DND-41 (cell line): ENCODE results near the gene LRRC57.

Source experiments
- ATAC-seq: fragments of 200-7000 bp; cut with Tn5 transposase; 3 replicates; pipeline ENCODE4 v1.9.1; 2021; ENCODE audit warnings: low read depth; ENCODE audit not compliant: insufficient read depth
- DNase-seq: peaks from one replicate; pipeline ENCODE4 v3.0.0-alpha.2; 2020
- H2AFZ ChIP-seq: 2 replicates; pipeline ENCODE4 v1.6.0; 2012; ENCODE audit warnings: low read depth, low read length
- H3K27ac ChIP-seq: 2 replicates; pipeline ENCODE4 v1.5.1; 2012; ENCODE audit warnings: low read length, inconsistent platforms
- H3K27me3 ChIP-seq: fragments of 200-600 bp; sonication (generic); 2 replicates; pipeline ENCODE4 v1.6.0; 2012; ENCODE audit warnings: low read length, mild to moderate bottlenecking, inconsistent platforms; ENCODE audit not compliant: insufficient read depth, poor library complexity
- H3K36me3 ChIP-seq: 2 replicates; pipeline ENCODE4 v1.5.1; 2012; ENCODE audit warnings: low read length, inconsistent platforms; ENCODE audit not compliant: insufficient read depth
- H3K4me1 ChIP-seq: 2 replicates; pipeline ENCODE4 v1.5.1; 2012; ENCODE audit warnings: mild to moderate bottlenecking, low read length; ENCODE audit not compliant: insufficient read depth
- H3K4me2 ChIP-seq: 2 replicates; pipeline ENCODE4 v1.6.0; 2012; ENCODE audit warnings: mild to moderate bottlenecking, moderate library complexity, low read length, inconsistent platforms; ENCODE audit not compliant: insufficient read depth
- H3K4me3 ChIP-seq, 2 experiments: fragments of 200-600 bp in 1 of 2; shearing (Covaris generic) in 1 of 2; 2 replicates each; pipeline ENCODE4 v1.5.1; 2012 to 2016; ENCODE audit warnings: inconsistent platforms in 2 of 2, low read length in 2 of 2, mild to moderate bottlenecking in 2 of 2, low read depth in 1 of 2, moderate library complexity in 1 of 2
- H3K79me2 ChIP-seq: 2 replicates; pipeline ENCODE4 v1.6.0; 2012; ENCODE audit warnings: low read length, inconsistent platforms; ENCODE audit not compliant: insufficient read depth
- H3K9ac ChIP-seq: 2 replicates; pipeline ENCODE4 v1.6.0; 2012; ENCODE audit warnings: low read depth, mild to moderate bottlenecking, inconsistent platforms, low read length, moderate library complexity
- H3K9me3 ChIP-seq: 2 replicates; pipeline ENCODE4 v1.5.1; 2012; ENCODE audit warnings: low read length, moderate library complexity, mild to moderate bottlenecking, inconsistent platforms; ENCODE audit not compliant: insufficient read depth, severe bottlenecking
- H4K20me1 ChIP-seq: 2 replicates; pipeline ENCODE4 v1.6.0; 2012; ENCODE audit warnings: low read length; ENCODE audit not compliant: insufficient read depth
- CTCF ChIP-seq: IDR thresholded peaks from 2 replicates; pipeline ENCODE4 v1.5.1; 2012; ENCODE audit warnings: borderline replicate concordance, low read length, moderate library complexity, mild to moderate bottlenecking; ENCODE audit not compliant: poor library complexity, severe bottlenecking; ENCODE audit errors: extremely low read depth
- EZH2 ChIP-seq: IDR thresholded peaks from 3 replicates; pipeline ENCODE4 v1.6.1; 2012; ENCODE audit warnings: borderline replicate concordance, low read depth, mild to moderate bottlenecking, moderate library complexity, low read length, inconsistent platforms; ENCODE audit not compliant: severe bottlenecking

The LRRC57 gene

GRCh38 chr15:42549741-42550392, 1.3 kb upstream of the LRRC57 start:
- Histone ChIP-seq H3K27me3 (no peaks in the 10 kb centered on the region), H3K4me2 (peak overlapping the region; percentile 89), H4K20me1 (peaks cover 4% of the 10 kb centered on the region; the same call in 1 of the 2 replicates), H3K27ac (no peak overlapping the region; the same call in 1 of the 2 replicates), H3K9ac (peak overlapping the region; percentile 86), H3K4me1 (peaks cover 49% of the 10 kb centered on the region), H3K4me3 (peak overlapping the region; percentile 88 to 99; a peak in 3 of 4 replicates), H3K79me2 (peaks cover 79% of the 10 kb centered on the region), H3K36me3 (peaks cover 15% of the 10 kb centered on the region), H3K9me3 (no peaks in the 10 kb centered on the region), H2AFZ (no peak overlapping the region)
- ATAC-seq, result no peak
- TF ChIP-seq CTCF (no peak), EZH2 (no peak)
- no peak for DNase-seq

- Histone ChIP-seq H3K4me1 (peaks cover 49% of the 10 kb centered on the region), H3K79me2 (peaks cover 71% of the 10 kb centered on the region), H3K9ac (peak overlapping the region; percentile 86), H3K36me3 (peaks cover 21% of the 10 kb centered on the region), H3K27ac (peak overlapping the region; percentile 97), H3K9me3 (no peaks in the 10 kb centered on the region), H4K20me1 (peaks cover 4% of the 10 kb centered on the region; the same call in 1 of the 2 replicates), H3K4me3 (peak overlapping the region; percentile 88 to 99), H2AFZ (peak overlapping the region; percentile 99), H3K27me3 (no peaks in the 10 kb centered on the region), H3K4me2 (peak overlapping the region; percentile 89)
- DNase-seq, result no peak
- ATAC-seq, result peak; percentile 80
- no peak for TF ChIP-seq CTCF
- TF ChIP-seq EZH2, result no peak
Measured at GRCh38 chr15:42549032-42549491, 469 bp upstream of the LRRC57 start.

GRCh38 chr15:42547918-42548248, 710 bp downstream of the LRRC57 start:
- ATAC-seq, result peak; percentile 5; the same call in 2 of the 3 replicates
- peak overlapping the region; percentile 97 for H3K27ac ChIP-seq
- no peak for DNase-seq
- peaks cover 59% of the 10 kb centered on the region for H3K79me2 ChIP-seq
- peaks cover 31% of the 10 kb centered on the region for H3K36me3 ChIP-seq
- peaks cover 44% of the 10 kb centered on the region for H3K4me1 ChIP-seq
- TF ChIP-seq CTCF (no peak), EZH2 (no peak)
- peak overlapping the region; percentile 86 for H3K9ac ChIP-seq
- no peaks in the 10 kb centered on the region for H3K9me3 ChIP-seq
- peaks cover 4% of the 10 kb centered on the region; the same call in 1 of the 2 replicates for H4K20me1 ChIP-seq
- peak overlapping the region; percentile 88 to 99 for H3K4me3 ChIP-seq
- peak overlapping the region; percentile 99 for H2AFZ ChIP-seq
- H3K4me2 ChIP-seq, result peak overlapping the region; percentile 89
- H3K27me3 ChIP-seq, result no peaks in the 10 kb centered on the region
